Vagina (tissue), 2 donors: ENCODE data around the gene SH2D3A.

Experiments used
- CTCF ChIP-seq, 3 experiments: fragments of 450-650 bp in 2 of 3; fragments of 200-600 bp in 1 of 3; sonication (generic) in 1 of 3; IDR thresholded peaks; one replicate each; pipeline ENCODE4 v1.5.1; 2017 to 2019; ENCODE audit warnings: antibody characterized with exemption in 3 of 3, mild to moderate bottlenecking in 2 of 3, moderate library complexity in 2 of 3
- POLR2A ChIP-seq, 2 donors: fragments of 450-650 bp; IDR thresholded peaks; one replicate each; pipeline ENCODE4 v1.6.1; 2017; ENCODE audit warnings: antibody characterized with exemption in 2 of 2, mild to moderate bottlenecking in 2 of 2, moderate library complexity in 2 of 2
- POLR2AphosphoS5 ChIP-seq, 2 donors: sonication (generic); formaldehyde crosslinking; IDR thresholded peaks; one replicate each; pipeline ENCODE4 v1.9.0; 2017; ENCODE audit warnings: antibody characterized with exemption in 2 of 2, mild to moderate bottlenecking in 2 of 2, low read depth in 1 of 2; ENCODE audit not compliant: insufficient read depth in 1 of 2

GRCh38 chr19:6811906-6812305 is 44.7 kb upstream of the SH2D3A start:
- TF ChIP-seq POLR2AphosphoS5 (IDR thresholded peaks at IDR 0.05; ENCODE audit: insufficient read depth in 1 of 2, low read depth in 1 of 2) (peak in 1 of 2 donors; percentile 19), CTCF (IDR thresholded peaks at IDR 0.05) (no peak), POLR2A (IDR thresholded peaks at IDR 0.05) (no peak)
